MM.1S (cell line): ENCODE data around the gene TUFT1.
A peak's percentile ranks its signal among the peaks of the same experiment; 100 is the strongest.

Experiments
- DNase-seq: peaks from one replicate; pipeline ENCODE4 v3.0.0-alpha.2; 2015
- H2AFZ ChIP-seq: fragments of 300-600 bp; sonication (generic); 2 replicates; pipeline ENCODE4 v1.6.0; 2016; ENCODE audit warnings: antibody characterized with exemption, low read length
- H3F3A ChIP-seq: fragments of 300-600 bp; sonication (generic); 2 replicates; pipeline ENCODE4 v1.6.1; 2016; ENCODE audit warnings: mild to moderate bottlenecking, antibody characterized with exemption, low read length, moderate library complexity, mixed read lengths; ENCODE audit not compliant: insufficient read depth
- H3K27ac ChIP-seq: fragments of 300-600 bp; sonication (generic); 2 replicates; pipeline ENCODE4 v1.5.1; 2016; ENCODE audit warnings: mild to moderate bottlenecking, low read length
- H3K27me3 ChIP-seq: fragments of 300-600 bp; sonication (generic); replicated peaks from 2 replicates; pipeline ENCODE4 v1.6.0; 2016; ENCODE audit warnings: low read length; ENCODE audit not compliant: insufficient read depth
- H3K36me3 ChIP-seq: fragments of 300-600 bp; sonication (generic); replicated peaks from 2 replicates; pipeline ENCODE4 v1.6.1; 2016; ENCODE audit warnings: mild to moderate bottlenecking, low read length, mixed read lengths; ENCODE audit not compliant: insufficient read depth
- H3K4me1 ChIP-seq: fragments of 300-600 bp; sonication (generic); 2 replicates; pipeline ENCODE4 v1.6.1; 2016; ENCODE audit warnings: low read length, mixed read lengths
- H3K4me2 ChIP-seq: fragments of 300-600 bp; sonication (generic); 2 replicates; pipeline ENCODE4 v1.6.0; 2016; ENCODE audit warnings: low read depth, low read length
- H3K4me3 ChIP-seq: fragments of 300-600 bp; sonication (generic); 2 replicates; pipeline ENCODE4 v1.5.1; 2016; ENCODE audit warnings: low read length, mixed read lengths
- H3K79me2 ChIP-seq: fragments of 300-600 bp; sonication (generic); 2 replicates; pipeline ENCODE4 v1.6.1; 2016; ENCODE audit warnings: mixed run types, low read length, mixed read lengths
- H3K9ac ChIP-seq: fragments of 300-600 bp; sonication (generic); 2 replicates; pipeline ENCODE4 v1.6.1; 2016; ENCODE audit warnings: low read length, mixed read lengths
- H3K9me2 ChIP-seq: fragments of 300-600 bp; sonication (generic); replicated peaks from 2 replicates; pipeline ENCODE4 v1.6.1; 2016; ENCODE audit warnings: mild to moderate bottlenecking, low read length, mixed read lengths; ENCODE audit not compliant: insufficient read depth
- H3K9me3 ChIP-seq: fragments of 300-600 bp; sonication (generic); replicated peaks from 2 replicates; pipeline ENCODE4 v1.6.1; 2016; ENCODE audit warnings: mild to moderate bottlenecking, low read length, mixed read lengths; ENCODE audit not compliant: insufficient read depth
- H4K20me1 ChIP-seq: fragments of 300-600 bp; sonication (generic); 2 replicates; pipeline ENCODE4 v1.6.1; 2016; ENCODE audit warnings: mild to moderate bottlenecking, low read length, moderate library complexity, mixed read lengths; ENCODE audit not compliant: insufficient read depth
- CTCF ChIP-seq: fragments of 300-600 bp; sonication (generic); IDR thresholded peaks from 2 replicates; pipeline ENCODE4 v1.5.1; 2016; ENCODE audit warnings: antibody characterized with exemption, low read length, mixed read lengths
- EZH2 ChIP-seq: fragments of 300-600 bp; sonication (generic); optimal IDR thresholded peaks from 2 replicates; pipeline ENCODE3; 2017; ENCODE audit warnings: low read depth, mild to moderate bottlenecking, antibody characterized with exemption, low read length, mixed read lengths
- EZH2phosphoT487 ChIP-seq: fragments of 300-600 bp; sonication (generic); IDR thresholded peaks from 2 replicates; pipeline ENCODE4 v1.6.1; 2018; ENCODE audit warnings: antibody characterized with exemption, low read length

The TUFT1 gene

DNA sequence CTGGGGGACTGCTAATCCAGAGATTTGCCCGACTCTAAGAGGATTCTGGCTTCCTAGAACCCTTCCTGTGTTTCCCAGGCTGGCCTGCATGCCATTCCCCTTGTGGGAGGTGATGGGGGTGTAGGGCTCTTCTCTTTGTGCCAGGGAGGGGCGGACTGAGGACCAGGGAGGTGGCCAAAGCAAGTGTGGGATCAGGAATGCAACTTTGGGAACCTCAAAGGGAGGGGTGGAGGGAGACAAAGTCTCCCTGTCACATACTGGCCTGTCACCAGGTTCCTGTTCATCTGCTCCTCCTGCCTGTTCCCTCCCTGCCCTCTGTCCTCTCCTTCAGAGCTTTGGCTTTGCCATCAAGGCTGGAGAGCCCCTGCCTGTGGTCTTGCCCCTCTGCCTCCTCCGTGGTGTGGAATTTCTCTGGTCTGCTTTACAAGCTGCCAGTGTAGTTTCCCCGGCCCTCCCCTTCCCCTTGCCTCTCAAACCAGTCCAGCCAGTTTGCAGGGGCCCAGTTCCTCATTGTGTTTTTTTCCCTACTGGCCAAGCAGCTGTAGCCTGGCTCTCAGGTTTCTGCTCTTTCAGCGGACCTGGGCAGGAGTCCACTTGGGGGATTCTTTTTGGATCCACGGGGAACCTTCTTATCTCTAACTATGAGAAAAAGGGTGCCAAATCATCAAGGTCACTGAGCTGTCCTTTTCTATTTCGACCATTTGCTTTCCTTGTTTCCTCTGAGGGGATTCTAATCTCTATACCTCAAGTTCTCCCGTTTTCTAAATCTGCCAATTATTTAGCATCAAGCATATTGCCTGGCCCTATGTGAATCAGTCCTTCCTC, 27.1 kb upstream of the TUFT1 start:
- H3K79me2 ChIP-seq, result peaks cover 6% of the 10 kb centered on the region; the same call in 1 of the 2 replicates
- no peak overlapping the region for H3K9ac ChIP-seq
- TF ChIP-seq EZH2 (no peak), CTCF (no peak), EZH2phosphoT487 (no peak)
- no peaks in the 10 kb centered on the region for H3K9me2 ChIP-seq
- peaks cover 36% of the 10 kb centered on the region for H3F3A ChIP-seq
- H3K4me2 ChIP-seq, result peak overlapping the region; percentile 93
- H3K4me3 ChIP-seq, result no peak overlapping the region
- no peak for DNase-seq
- peak overlapping the region; percentile 9; the same call in 1 of the 2 replicates for H3K27ac ChIP-seq
- H2AFZ ChIP-seq, result peak overlapping the region; percentile 29
- H3K9me3 ChIP-seq, result no peaks in the 10 kb centered on the region
- peaks cover 24% of the 10 kb centered on the region for H3K4me1 ChIP-seq
- no peaks in the 10 kb centered on the region for H4K20me1 ChIP-seq
- H3K27me3 ChIP-seq, result 0 out of 2 replicates have a peak, but pooled peaks cover 9% of the 10 kb centered on the region
- H3K36me3 ChIP-seq, result no peaks in the 10 kb centered on the region

DNA sequence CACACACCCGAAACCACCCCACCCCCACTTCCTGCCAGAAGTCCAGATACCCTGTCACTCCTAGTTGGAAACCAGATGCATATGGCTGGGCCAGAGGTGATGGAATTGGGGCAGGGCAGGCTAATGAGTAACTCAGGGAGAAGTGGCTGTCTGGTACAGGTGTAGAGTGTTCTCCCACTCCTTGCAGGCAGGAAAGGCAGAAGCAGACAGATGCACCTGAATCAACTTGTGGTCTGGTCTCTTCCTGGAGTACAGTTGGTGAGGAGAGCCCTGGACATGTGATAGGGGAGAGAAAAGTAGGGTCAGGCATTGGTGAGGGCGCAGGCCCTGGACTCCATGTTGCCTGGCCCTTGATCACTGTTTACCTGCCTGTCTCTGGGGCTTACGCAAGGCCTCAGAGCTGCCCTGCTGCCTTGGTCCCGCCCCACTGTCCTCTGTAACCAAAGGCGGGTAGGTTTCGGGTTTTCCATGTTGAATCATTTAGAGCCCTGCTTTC, 26.4 kb upstream of the TUFT1 start:
- H3K36me3 ChIP-seq, result no peaks in the 10 kb centered on the region
- H3F3A ChIP-seq, result peaks cover 36% of the 10 kb centered on the region
- TF ChIP-seq EZH2phosphoT487 (no peak), EZH2 (no peak), CTCF (no peak)
- H3K4me2 ChIP-seq, result peak overlapping the region; percentile 93
- H3K4me1 ChIP-seq, result peaks cover 24% of the 10 kb centered on the region
- H3K79me2 ChIP-seq, result peaks cover 6% of the 10 kb centered on the region; the same call in 1 of the 2 replicates
- H2AFZ ChIP-seq, result peak overlapping the region; percentile 29
- H3K27me3 ChIP-seq, result 0 out of 2 replicates have a peak, but pooled peaks cover 9% of the 10 kb centered on the region
- no peak for DNase-seq
- H3K4me3 ChIP-seq, result no peak overlapping the region
- H3K9ac ChIP-seq, result no peak overlapping the region
- no peaks in the 10 kb centered on the region for H3K9me3 ChIP-seq
- H4K20me1 ChIP-seq, result no peaks in the 10 kb centered on the region
- peak overlapping the region; percentile 9; the same call in 1 of the 2 replicates for H3K27ac ChIP-seq
- no peaks in the 10 kb centered on the region for H3K9me2 ChIP-seq

GRCh38 chr1:151514366-151514765, 25.7 kb upstream of the TUFT1 start:
- 0 out of 2 replicates have a peak, but pooled peaks cover 9% of the 10 kb centered on the region for H3K27me3 ChIP-seq
- no peak overlapping the region for H3K4me3 ChIP-seq
- no peaks in the 10 kb centered on the region for H3K9me3 ChIP-seq
- peaks cover 24% of the 10 kb centered on the region for H3K4me1 ChIP-seq
- H3K27ac ChIP-seq, result no peak overlapping the region
- no peak for DNase-seq
- TF ChIP-seq CTCF (no peak), EZH2phosphoT487 (no peak), EZH2 (no peak)
- no peak overlapping the region for H3K4me2 ChIP-seq
- H2AFZ ChIP-seq, result peak overlapping the region; percentile 29; the same call in 1 of the 2 replicates
- H3K36me3 ChIP-seq, result no peaks in the 10 kb centered on the region
- H3K79me2 ChIP-seq, result peaks cover 6% of the 10 kb centered on the region; the same call in 1 of the 2 replicates
- H3F3A ChIP-seq, result peaks cover 36% of the 10 kb centered on the region
- H3K9ac ChIP-seq, result no peak overlapping the region
- H3K9me2 ChIP-seq, result no peaks in the 10 kb centered on the region
- no peaks in the 10 kb centered on the region for H4K20me1 ChIP-seq
